COR-L47 (cell line): Measurements from ENCODE around the gene PTPRF.
"Not testable (repeated sequence)": the region's sequence is repeated elsewhere in the genome, so short reads cannot be mapped to it uniquely, and the experiment has no call there.

Experiments
- DNase-seq: peaks from one replicate; lab custom pipeline; 2025; lab: John Stamatoyannopoulos, UW

Gene PTPRF

DNA sequence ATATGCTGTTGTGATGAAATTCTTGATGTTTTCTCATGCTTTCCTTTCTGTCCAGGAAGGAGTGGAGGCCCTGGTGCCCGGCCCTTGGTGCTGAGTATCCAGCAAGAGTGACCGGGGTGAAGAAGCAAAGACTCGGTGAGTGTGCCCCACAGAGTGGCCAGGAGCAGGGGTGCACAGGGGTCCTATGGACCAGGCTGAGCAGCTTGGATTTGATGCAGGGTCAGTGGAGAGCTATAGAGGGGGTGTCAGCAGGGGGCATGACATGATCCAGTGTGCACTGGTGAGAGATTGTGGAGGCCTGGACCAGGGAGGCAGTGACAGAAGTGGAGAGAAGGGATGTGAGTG lies 7.4 kb downstream of the PTPRF start:
- DNase-seq: no peak

DNA sequence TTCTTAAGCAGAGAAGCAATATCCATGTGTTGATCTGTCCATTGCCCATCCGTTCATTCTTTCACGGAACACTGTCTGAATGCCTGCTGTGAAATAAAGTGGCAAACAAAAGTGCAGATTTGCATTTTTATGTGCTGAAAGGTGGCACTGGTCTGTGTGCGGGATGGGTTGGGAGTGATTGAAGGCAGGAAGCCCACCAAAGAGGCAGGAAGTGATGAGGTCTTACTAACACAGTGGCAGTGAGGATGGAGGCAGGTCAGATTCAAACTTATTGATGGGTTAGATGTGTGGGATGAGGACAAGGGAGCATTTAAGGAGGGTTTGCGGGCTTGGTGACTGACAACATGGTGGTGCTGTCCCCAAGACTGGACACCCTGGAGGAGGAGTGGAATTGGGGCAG lies 8.3 kb downstream of the PTPRF start:
- DNase-seq: no peak

DNA sequence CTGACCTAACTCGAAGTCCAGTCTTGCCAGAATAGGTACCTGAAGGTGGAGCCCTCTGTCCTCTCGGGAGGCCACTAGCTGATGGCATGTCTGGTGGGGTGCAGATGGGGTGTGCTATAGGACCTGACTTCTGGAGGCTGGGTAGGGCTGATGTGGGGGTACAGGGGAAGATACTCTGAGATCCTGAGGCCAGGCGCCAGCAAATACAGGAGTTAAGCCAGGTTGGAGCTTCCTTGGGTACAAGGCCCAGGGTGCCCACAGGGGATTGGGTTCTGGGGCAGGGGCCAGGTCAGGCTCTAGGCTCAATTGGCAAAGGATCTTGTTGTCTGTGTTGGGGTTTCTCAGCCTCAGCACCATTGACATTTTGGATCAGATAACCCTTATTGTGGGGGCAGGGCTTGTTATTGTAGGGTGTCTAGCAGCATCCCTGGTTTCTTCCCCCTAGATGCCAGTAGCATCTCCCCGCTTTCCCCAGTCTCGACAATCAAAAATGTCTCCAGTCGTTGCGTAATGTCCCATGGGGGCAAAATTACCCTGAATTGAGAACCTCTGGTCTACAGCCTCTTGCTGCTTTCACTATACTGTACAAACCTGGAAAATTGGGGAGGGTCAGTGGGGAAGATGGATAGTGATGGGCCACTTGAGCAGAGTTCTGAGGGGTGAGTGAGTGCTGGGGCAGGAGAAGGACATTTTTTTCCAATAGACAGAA lies 9.2 kb downstream of the PTPRF start:
- no peak for DNase-seq

DNA sequence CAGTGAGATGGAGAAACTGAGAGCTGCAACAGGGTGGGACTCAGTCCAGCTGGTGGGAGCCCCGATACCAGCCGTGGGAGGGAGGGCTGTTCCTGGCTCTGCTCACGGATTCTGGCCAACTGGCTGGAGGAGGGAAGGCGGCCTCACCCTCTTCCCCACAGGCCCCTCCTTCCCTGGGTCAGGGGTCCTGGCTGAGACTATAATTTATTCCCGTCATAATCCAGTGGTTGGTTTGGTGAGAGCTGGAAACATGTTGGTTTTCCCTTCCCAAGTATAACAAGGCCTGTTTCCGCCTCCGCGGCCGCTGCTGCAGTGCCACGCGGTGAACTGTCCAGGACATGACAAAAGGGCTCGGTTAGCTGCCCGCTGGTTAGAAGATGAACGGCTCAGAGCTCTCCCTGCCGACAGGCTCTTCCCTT lies 10.0 kb downstream of the PTPRF start:
- DNase-seq: no peak

DNA sequence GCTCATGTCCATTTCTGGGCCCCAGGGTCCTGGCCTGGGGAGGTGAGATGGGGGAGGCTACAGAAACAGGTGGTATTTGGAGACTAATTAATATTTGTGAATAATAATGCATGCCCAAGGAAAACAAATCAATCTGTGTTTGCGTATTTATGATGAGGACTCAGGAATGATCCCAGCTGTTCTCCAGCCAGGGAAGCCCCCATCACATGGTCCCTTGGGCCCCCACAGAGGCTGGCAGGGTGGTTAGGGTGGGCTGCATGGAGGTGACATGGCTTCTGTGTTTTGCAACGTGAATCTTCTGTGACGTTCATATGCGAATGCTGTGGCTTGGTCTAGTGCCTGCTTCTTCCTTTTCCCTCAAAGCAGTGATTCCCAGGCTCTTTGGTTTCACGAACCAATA lies 10.5 kb downstream of the PTPRF start:
- DNase-seq: no peak

DNA sequence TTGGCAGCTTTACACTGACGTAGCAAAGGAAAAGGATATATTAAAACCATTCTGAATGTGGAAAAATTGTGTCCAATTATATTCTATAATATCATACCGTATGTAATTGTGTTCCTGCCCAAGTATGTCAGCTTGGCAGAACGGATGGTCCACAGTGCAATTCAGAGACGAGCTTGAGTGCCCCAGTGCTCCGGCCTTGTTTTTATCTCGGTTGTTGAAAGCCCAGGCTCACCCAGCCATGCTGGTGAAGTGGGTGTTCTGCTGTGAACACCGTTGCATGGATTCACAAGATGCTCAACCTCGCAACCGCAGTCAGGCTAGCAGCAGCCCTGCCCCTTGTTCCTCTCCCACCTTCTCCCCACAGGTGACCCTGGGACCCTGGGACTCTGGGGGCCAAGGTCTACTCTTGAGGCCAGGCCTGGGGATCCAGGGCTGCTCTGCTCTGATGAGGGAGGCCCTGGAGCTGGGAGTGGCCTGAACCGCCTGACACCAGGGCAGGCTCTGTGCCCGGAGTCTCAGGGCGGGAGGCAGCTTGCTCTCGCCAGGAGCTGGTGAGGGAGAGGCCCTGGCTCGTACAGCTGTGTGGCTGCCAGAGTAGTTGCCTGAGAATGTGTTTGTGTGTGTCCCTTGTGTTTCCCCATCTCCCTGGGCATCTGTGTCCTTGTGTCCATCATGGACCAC lies 11.2 kb downstream of the PTPRF start:
- no peak for DNase-seq

DNA sequence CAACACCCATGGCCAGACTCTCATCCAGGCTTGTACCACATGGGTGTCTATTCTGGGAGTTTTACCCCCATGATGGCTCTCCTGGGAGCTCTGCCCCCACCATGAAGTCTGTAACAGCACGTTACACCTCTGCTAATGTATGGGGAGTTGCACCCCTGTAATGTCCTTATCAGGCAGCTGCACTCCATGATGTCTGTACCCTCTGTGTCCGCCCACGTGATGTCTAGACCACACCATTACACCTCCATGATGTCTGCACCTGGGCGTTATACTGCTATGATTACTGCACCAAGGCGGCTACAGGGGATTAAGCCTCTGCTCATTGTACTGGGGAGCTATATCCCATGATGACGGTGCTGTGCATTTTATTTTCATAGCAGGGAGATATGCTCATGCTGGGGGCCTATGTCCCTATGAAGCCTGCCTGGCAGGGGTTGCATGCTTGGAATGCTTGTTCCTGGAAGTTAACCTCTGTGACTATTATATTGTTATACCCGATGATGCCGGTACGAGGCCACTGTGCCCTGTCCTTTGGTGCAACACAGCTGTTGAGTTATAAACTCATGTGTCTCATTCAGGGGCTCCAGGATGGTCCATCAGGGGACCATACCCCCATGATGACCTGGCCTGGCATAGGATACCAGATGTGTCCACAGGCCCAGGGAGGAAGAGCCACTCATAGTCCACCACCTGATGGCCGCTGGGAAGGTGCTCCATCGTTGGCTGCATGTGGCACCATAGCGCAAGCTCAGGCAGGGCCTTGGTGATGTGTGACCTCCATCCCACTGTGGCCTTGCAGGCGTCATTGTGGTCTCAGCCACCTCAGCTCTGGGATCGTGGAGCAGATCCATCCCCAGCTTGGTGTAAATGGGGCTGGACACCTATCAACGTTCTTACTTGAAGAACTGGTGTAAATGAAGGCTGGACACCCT lies 12.1 kb downstream of the PTPRF start:
- no peak for DNase-seq

DNA sequence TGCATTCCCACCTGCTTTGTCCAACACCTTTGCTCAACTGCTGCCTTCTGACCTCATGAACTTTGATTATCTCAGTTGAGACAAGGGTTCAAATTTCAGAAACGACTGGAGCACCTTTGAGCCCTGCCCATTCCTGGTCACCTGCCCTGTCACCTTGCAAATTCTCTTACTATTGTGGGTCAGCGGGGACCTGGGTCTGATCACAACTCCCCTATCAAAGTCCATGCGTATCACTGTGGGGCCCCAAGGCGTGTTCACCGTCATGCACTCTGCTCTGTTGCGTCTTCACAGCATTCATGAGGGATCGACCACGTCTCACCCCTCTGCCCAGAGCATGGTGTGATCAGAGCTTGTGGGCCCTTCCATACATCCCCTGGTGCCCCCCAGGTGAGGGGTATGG lies 12.9 kb downstream of the PTPRF start:
- no peak for DNase-seq

DNA sequence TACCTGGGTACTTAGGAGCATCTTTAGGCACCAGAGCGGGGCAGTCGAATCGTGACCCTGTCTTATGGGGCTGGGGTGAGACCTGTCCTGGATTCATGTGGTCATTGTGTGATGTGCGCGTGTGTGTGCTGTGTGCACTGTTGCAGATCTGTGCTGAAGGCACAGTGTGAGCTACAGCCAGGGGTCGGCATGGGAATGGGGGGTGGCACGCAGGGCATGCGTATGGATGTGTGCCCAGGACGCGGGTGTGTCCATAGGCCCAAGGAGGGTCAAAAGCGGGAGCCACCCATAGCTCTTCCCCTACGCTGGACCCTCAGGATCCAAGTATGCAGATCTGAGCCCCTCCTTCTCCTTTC lies 14.6 kb downstream of the PTPRF start:
- no peak for DNase-seq

DNA sequence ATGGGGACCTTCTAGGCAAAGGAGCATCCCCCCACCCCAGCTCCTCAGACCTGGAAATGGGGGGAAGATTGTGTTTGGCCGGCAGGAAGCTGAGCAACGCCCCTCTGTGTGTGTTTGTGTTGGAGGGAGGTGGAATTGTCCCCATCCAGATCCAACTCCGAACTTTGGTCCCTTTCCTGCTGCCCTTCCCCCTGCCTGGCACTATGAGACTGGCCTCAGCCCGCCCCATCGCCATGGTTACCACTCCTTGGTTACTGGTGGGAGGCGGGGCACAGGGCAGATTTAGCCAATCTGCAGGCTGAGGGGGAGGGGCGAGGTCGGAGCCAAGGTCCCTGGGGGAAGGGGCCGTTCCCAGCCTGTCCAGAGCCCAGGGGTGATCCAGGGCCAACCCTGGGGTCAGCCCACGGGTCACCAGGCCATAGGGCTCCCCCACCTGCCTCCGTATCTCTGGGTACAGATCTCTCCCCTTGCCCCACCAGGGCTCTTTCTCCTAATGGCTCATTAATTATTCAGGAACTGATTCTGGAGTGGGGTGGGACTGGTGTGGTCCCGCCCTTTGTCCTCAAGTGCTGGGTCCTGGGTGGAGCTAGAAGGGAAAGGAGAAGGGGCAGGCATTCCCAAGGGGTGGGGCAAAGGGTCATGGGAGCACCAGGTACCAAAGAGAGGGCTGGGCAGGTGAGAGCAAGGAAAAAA lies 15.2 kb downstream of the PTPRF start:
- peak; percentile 72 for DNase-seq

DNA sequence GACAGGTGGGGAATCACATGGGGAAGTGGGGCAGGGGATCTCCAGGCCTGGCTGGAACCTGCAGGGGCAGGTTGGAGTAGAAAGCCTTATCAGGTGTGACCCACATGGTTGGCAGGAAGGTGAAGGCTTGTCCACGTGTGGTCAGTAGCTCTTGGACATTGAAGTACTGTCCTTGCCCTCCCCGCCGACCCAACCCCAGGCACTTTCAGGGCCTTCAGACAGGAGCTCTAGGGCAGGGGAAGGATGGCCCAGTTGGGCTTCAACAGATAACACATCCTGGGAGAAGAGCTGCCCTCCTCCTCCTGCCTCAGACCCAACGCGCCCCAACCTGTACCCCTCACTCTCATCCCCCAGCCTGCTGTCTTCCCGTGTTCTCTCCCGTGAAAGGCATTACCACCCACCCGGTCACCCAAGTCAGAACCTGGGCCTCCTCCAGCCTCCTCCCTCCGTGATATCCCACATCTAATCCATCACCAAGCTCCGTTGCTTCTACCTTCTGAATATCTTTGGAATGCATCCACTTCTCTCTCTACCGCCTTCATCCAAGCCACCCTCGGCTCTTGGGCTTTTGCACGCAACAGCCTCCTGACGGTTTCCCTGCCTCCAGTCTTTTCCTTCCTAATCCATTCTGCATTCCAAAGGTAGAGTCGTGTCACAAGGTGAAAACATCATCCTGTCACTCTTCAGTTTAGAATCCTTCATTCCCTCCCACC lies 15.9 kb downstream of the PTPRF start:
- no peak for DNase-seq

DNA sequence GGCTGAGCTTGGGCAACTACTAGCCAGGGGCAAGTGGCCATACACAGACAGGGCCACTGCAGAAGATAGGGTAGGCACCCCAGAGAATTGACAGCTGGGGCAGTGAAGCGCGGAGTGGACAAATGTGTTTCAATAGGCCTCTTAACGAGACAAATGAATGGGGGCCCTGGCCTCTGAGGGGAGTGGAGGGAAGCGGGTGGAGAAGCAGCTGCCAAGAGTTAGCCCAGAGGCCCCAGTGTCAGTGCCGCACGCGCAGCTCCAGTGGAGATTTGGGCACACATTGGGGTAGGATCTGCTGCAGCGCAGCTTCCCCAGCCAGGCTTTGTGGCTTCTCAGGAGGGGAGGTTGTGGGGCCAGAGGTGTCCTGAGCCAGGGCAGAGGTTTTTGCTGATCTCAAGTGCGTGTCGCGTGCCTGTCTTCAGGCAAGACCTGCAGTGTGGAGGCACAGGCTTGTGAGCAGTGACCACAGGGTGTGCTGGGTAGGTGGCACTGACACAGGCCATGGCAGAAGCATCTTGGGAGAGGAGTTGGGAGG lies 16.9 kb downstream of the PTPRF start:
- DNase-seq: no peak

DNA sequence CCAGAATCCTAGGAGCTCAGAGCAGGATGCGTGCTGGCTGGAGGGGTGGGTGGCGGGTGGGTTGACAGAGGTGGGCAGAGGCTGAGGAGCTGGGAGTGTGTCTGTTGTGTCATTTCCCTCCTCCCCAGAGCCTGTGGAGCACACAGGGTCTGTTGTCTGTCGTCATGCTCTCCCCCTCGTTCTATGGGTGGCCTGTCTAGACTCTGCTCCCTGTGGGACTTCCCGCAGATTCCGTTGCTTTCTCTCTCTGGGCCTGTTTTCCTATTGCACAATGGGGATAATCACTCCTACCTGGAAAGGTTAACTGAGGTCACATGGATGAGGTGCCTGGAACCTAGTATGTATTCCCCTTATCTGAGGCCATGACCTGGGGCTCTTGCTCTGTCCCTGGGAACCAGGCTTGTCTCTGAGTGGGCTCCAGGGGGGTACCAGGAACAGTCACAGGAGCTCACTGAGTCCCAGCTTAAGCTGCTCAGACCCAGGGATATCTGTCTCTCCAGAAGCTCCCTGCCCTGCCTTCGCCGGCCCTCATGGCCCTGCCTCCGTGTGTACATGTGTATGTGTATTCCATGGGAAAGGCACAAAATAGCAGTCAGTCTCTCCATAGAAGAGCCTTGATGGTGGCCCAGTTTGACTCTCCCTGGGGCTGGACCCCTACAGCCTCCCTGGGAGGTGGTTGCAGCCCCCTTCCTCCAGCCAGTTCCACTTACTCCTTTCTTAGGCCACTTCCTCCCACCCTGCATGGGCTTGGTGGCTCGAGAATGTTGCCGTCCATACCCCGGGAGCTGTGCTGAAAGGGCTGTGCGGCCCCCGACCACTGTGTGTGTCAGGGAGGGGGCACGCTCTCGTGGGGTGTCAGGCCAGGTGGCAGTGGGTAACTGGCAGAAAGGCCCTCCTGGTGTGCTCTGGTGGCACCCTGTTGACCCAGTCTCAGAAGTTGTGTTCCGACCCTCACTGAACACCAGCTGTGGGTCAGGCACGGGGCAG lies 17.9 kb downstream of the PTPRF start:
- DNase-seq: no peak

DNA sequence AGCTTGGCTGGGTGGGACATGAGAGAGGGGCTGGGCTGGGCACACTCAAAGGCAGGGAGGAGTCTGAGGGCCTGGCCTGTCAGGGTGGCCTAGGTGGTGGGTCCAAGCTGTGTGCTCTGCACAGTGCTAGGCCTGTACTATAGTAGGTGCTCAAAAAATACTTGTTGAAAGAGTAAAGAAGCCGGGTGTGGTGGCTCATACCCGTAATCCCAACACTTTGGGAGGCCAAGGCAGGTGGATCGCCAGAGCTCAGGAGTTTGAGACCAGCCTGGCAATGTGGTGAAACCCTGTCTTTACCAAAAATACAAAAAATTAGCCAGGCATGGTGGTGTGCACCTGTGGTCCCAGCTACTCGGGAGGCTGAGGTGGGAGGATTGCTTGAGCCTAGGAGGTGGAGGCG lies 18.7 kb downstream of the PTPRF start:
- DNase-seq: not testable (repeated sequence)

DNA sequence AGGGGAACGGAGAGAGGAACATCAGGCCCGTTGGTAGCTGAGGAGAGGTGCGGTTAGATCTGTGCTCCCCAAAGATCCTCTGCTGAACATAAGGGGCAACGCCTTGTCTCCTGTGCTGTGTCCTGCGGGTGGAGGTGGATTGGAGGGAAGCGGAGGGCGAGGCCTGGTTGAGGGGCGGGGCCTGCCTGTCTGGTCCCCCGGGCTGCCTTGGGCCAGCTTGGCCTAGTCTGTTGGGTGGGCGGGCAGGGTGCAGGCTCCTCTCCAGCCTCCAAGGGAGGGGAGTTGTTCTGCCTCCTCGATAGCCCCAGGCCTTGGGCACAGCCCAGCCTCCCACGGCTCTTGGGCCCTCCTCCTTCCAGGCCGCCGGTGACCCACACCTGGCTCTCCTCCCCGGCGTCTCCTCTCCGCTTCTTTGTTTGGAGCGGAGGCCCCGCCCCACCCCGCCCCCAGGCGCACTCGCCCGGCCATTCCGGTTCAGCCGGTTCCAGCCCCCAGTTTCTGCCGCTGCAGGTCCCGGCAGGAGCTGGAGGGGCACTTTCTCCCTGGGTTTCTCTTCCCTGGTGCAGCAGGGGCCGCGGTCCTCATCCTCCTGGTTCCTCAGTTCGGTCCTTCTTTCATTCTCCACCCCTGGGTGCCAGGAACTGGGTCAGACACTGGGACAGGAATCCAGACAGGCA lies 19.4 kb downstream of the PTPRF start:
- DNase-seq: peak; percentile 92

DNA sequence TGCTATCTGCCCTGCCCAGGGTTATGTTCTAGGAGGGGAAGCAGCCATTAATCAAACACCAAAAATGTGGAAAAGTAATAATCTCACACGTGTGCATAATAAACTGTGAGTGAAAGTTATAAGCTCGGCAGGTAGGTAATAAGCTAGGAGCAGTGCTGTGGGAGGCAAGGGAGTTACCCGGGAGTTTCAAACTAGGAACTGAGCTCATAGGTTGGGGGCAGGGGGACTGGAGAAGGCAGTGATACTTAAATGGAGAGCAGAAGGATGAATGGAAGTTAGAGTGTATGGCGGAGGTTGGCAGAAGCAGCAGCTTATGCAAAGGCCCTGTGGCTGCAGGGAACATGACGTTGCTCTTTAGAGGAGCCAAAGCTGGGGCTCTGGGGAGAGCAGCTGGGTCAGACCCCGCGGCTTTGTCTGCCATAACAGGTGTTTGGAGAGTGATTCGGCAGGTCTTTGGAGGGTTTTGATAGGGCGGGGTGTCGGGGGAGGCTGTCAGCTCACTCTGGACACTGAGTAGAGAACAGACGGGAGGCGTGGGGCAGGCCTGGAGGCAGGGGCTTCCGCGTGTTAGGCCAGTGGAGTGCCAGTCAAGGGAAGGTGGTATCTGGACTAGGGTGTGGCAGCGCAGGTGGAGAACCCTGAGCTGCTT lies 20.0 kb downstream of the PTPRF start:
- no peak for DNase-seq

DNA sequence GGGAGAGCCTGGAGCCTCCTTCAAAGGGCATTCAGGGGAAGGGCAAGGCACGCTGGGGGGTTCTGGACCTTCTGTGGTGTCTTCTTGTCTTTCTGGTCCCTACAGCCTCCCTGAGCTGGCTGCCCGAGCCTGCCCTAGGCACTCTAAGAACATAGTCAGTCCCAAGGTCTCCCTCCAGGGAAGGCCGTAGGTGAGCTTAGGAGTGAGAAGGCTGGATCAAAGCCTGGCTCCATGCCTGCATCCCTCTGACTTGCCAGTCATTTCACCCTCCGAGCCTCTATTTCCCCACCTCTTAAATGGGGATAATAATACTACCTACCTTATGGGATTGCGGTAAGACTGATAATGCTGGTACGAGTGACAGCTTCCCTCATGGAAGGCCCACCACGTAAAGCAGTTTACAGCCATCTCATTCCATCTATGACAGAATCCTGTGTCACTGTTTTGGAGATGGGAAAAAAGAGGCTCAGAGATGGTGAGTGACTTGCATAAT lies 20.8 kb downstream of the PTPRF start:
- DNase-seq: no peak

DNA sequence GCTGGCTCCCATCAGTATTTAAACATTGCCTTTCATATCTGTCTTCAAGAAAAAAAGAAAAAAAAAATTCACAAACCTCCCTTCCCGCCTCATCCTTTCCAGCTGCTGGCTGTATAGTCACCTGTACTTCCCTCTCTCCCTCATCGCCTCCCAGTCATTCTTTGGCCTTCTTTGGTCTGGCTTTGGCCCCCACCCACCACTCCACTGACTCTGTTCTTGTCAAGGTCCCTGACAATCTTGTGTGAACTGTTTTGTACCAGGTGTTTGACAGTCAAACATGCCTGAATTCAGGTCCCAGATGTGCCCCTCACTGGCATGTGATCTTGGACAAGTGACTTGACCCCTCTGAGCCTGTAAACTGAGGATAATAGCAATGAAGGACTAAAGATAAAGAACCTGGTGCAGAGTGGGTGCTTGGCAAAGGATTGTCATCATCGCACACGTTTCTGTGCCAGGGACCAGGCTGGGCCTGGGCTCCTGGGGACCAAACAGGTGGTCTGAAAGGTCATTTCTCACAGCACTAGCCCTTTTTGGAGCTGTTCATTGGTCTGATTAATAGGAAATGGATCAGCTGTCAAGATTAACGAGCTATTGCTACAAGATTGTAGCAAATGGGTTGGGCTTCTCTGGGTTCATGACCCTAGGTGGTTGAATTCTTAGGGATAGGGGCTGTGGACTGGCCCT lies 21.5 kb downstream of the PTPRF start:
- no peak for DNase-seq
